ENCODE data around the gene BOD1.

BOD1 gene

GRCh38 chr5:173623789-173624188 is 7.3 kb upstream of the BOD1 start:
- Histone ChIP-seq H3K79me2 (ENCODE audit: insufficient read depth, low read length) (no peaks in the 10 kb centered on the region), H3K9ac (ENCODE audit: low read depth, low read length, poor library complexity, severe bottlenecking) (no peak overlapping the region), H3F3A (ENCODE audit: low read depth) (no peaks in the 10 kb centered on the region), H3K9me3 (ENCODE audit: insufficient read depth, low read depth, low read length) (no peaks in the 10 kb centered on the region), H3K4me1 (ENCODE audit: insufficient read depth, low read length, poor library complexity, severe bottlenecking) (no peaks in the 10 kb centered on the region), H3K4me3 (ENCODE audit: low read length, poor library complexity, severe bottlenecking) (no peak overlapping the region), H3K36me3 (ENCODE audit: insufficient read depth, low read length) (no peaks in the 10 kb centered on the region), H3K27me3 (ENCODE audit: insufficient read depth, low read length, poor library complexity, severe bottlenecking) (no peaks in the 10 kb centered on the region), H3K4me2 (ENCODE audit: low read depth, low read length, poor library complexity, severe bottlenecking) (no peak overlapping the region), H4K20me1 (ENCODE audit: insufficient read depth, low read length, poor library complexity, severe bottlenecking) (no peaks in the 10 kb centered on the region), H3K9me2 (replicated peaks; ENCODE audit: low read depth, low read length) (no peaks in the 10 kb centered on the region), H2AFZ (ENCODE audit: low read length) (no peak overlapping the region)
- no peak for TF ChIP-seq EZH2phosphoT487 (IDR thresholded peaks at IDR 0.05; ENCODE audit: borderline replicate concordance)
- TF ChIP-seq, protein P1, sequence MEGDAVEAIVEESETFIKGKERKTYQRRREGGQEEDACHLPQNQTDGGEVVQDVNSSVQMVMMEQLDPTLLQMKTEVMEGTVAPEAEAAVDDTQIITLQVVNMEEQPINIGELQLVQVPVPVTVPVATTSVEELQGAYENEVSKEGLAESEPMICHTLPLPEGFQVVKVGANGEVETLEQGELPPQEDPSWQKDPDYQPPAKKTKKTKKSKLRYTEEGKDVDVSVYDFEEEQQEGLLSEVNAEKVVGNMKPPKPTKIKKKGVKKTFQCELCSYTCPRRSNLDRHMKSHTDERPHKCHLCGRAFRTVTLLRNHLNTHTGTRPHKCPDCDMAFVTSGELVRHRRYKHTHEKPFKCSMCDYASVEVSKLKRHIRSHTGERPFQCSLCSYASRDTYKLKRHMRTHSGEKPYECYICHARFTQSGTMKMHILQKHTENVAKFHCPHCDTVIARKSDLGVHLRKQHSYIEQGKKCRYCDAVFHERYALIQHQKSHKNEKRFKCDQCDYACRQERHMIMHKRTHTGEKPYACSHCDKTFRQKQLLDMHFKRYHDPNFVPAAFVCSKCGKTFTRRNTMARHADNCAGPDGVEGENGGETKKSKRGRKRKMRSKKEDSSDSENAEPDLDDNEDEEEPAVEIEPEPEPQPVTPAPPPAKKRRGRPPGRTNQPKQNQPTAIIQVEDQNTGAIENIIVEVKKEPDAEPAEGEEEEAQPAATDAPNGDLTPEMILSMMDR (conservative IDR thresholded peaks at IDR 0.05; ENCODE audit: low read length), result no peak

DNA sequence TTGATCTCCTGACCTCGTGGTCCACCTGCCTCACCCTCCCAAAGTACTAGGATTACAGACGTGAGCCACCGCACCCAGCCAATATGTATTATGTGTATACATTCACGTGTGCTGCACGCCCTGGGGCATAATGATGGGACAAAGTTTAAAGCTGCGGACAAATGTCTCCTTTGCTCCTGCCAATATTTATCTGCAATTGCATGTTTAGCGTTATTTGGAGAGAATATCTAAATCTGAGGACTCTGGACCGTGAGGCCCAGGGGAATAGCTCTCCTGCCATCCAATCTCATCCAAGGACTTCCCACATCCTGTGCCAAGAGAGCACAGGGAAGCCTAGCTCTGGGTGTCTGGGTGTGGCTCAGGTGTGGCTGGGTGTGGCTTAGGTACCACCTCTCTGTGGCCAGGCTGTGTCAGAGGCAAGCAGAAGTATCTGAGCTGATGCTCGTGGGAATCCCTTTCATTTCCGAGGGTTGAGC is 6.9 kb upstream of the BOD1 start:
- Histone ChIP-seq H3K4me2 (ENCODE audit: low read depth, low read length, poor library complexity, severe bottlenecking) (no peak overlapping the region), H3K27me3 (ENCODE audit: insufficient read depth, low read length, poor library complexity, severe bottlenecking) (no peaks in the 10 kb centered on the region), H3K9me3 (ENCODE audit: insufficient read depth, low read depth, low read length) (no peaks in the 10 kb centered on the region), H3K4me1 (ENCODE audit: insufficient read depth, low read length, poor library complexity, severe bottlenecking) (no peaks in the 10 kb centered on the region), H3K9ac (ENCODE audit: low read depth, low read length, poor library complexity, severe bottlenecking) (no peak overlapping the region), H3K79me2 (ENCODE audit: insufficient read depth, low read length) (no peaks in the 10 kb centered on the region), H3F3A (ENCODE audit: low read depth) (no peaks in the 10 kb centered on the region), H3K9me2 (replicated peaks; ENCODE audit: low read depth, low read length) (no peaks in the 10 kb centered on the region), H3K36me3 (ENCODE audit: insufficient read depth, low read length) (no peaks in the 10 kb centered on the region), H4K20me1 (ENCODE audit: insufficient read depth, low read length, poor library complexity, severe bottlenecking) (no peaks in the 10 kb centered on the region), H2AFZ (ENCODE audit: low read length) (no peak overlapping the region), H3K4me3 (ENCODE audit: low read length, poor library complexity, severe bottlenecking) (no peak overlapping the region)
- no peak for TF ChIP-seq EZH2phosphoT487 (IDR thresholded peaks at IDR 0.05; ENCODE audit: borderline replicate concordance)

DNA sequence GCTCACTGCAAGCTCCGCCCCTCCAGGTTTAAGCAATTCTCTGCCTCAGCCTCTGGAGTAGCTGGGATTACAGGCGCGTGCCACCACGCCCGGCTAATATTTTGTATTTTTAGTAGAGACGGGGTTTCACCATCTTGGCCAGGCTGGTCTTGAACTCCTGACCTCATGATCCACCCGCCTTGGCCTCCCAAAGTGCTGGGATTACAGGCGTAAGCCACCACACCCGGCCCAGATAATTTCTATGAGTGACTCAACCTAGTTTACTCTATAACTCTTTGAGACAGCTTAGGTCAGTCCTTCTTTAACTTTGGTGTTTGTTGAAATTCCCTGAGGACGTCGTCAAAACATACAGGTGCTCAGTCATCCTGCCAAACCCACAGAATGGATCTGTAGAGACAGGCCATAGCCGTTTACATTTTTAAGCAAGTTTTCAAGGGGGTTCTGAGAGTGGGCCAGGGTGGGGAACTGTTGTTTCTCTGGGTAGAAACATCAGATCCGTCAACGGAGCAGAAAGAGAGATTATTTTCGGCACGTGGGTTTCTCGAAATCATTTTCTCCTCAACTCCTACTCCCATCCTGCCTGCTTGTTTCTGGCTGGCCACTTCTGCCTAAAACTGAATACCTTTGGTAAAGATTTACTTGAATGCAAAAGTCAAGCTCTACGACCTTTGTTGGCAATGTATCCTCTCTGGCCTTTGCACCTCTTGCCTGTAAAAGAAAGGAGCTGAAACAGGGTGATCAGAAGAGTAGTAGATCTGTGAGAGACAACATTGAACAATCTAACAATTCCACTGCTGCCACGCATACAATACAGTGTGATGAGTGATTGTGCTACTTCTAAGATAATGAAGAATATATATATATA is 6.0 kb upstream of the BOD1 start:
- no peak overlapping the region for H3K4me3 ChIP-seq (ENCODE audit: low read length, poor library complexity, severe bottlenecking)
- no peaks in the 10 kb centered on the region for H3K4me1 ChIP-seq (ENCODE audit: insufficient read depth, low read length, poor library complexity, severe bottlenecking)
- H3K36me3 ChIP-seq (ENCODE audit: insufficient read depth, low read length), result no peaks in the 10 kb centered on the region
- no peaks in the 10 kb centered on the region for H3F3A ChIP-seq (ENCODE audit: low read depth)
- no peaks in the 10 kb centered on the region for H3K9me3 ChIP-seq (ENCODE audit: insufficient read depth, low read depth, low read length)
- no peaks in the 10 kb centered on the region for H3K79me2 ChIP-seq (ENCODE audit: insufficient read depth, low read length)
- no peaks in the 10 kb centered on the region for H4K20me1 ChIP-seq (ENCODE audit: insufficient read depth, low read length, poor library complexity, severe bottlenecking)
- no peaks in the 10 kb centered on the region for H3K9me2 ChIP-seq (replicated peaks; ENCODE audit: low read depth, low read length)
- TF ChIP-seq, protein P1 (conservative IDR thresholded peaks at IDR 0.05; ENCODE audit: low read length), result no peak
- no peak for TF ChIP-seq EZH2phosphoT487 (IDR thresholded peaks at IDR 0.05; ENCODE audit: borderline replicate concordance)
- H3K4me2 ChIP-seq (ENCODE audit: low read depth, low read length, poor library complexity, severe bottlenecking), result no peak overlapping the region
- no peak overlapping the region for H3K9ac ChIP-seq (ENCODE audit: low read depth, low read length, poor library complexity, severe bottlenecking)
- H3K27me3 ChIP-seq (ENCODE audit: insufficient read depth, low read length, poor library complexity, severe bottlenecking), result no peaks in the 10 kb centered on the region
- no peak overlapping the region for H2AFZ ChIP-seq (ENCODE audit: low read length)
